Transverse colon (tissue), 4 donors: ENCODE results near the gene PSMB3. TPM values are rescaled to one million over a fixed set of nuclear protein-coding genes. Genes with fewer than 3 reads are reported as not detected.

ENCODE experiments used
- DNase-seq: peaks from one replicate; pipeline ENCODE4 v3.0.0-alpha.2; 2019
- H3K27ac ChIP-seq, 4 donors: fragments of 200-600 bp; sonication (generic); 2 replicates each; pipeline ENCODE4 v1.5.1; 2016 to 2018; ENCODE audit warnings: inconsistent platforms in 4 of 4
- H3K27me3 ChIP-seq: fragments of 200-600 bp; sonication (generic); 2 replicates; pipeline ENCODE4 v1.5.1; 2017; ENCODE audit warnings: inconsistent platforms
- H3K36me3 ChIP-seq, 4 donors: fragments of 200-600 bp; sonication (generic); 2 replicates each; pipeline ENCODE4 v1.5.1; 2017 to 2019; ENCODE audit warnings: inconsistent platforms in 4 of 4
- H3K4me1 ChIP-seq, 4 donors: fragments of 200-600 bp; sonication (generic); 2 replicates each; pipeline ENCODE4 v1.5.1; 2017 to 2020; ENCODE audit warnings: inconsistent platforms in 4 of 4
- H3K4me3 ChIP-seq, 4 donors: fragments of 200-600 bp; sonication (generic); 1 replicate in 1 of 4; 2 replicates in 3 of 4; pipeline versions ENCODE4 v1.5.1 to v1.6.1; 2017 to 2019; ENCODE audit warnings: inconsistent platforms in 4 of 4
- H3K9me3 ChIP-seq, 2 donors: fragments of 200-600 bp; sonication (generic); 2 replicates each; pipeline ENCODE4 v1.5.1; 2017 to 2019; ENCODE audit warnings: inconsistent platforms in 2 of 2
- CTCF ChIP-seq, 5 experiments: fragments of 200-600 bp in 3 of 5; fragments of 450-650 bp in 2 of 5; sonication (generic) in 3 of 5; IDR thresholded peaks; 1 replicate in 2 of 5; 2 replicates in 3 of 5; pipeline ENCODE4 v1.5.1; 2016 to 2017; ENCODE audit warnings: antibody characterized with exemption in 5 of 5, inconsistent platforms in 3 of 5, mild to moderate bottlenecking in 2 of 5, moderate library complexity in 1 of 5
- EP300 ChIP-seq: sonication (generic); formaldehyde crosslinking; IDR thresholded peaks from one replicate; pipeline ENCODE4 v1.6.1; 2017; ENCODE audit warnings: antibody characterized with exemption, low read depth
- POLR2A ChIP-seq: fragments of 450-650 bp; IDR thresholded peaks from one replicate; pipeline ENCODE4 v1.6.1; 2016; ENCODE audit warnings: antibody characterized with exemption, mild to moderate bottlenecking, moderate library complexity
- POLR2AphosphoS5 ChIP-seq, 3 donors: sonication (generic); formaldehyde crosslinking; IDR thresholded peaks; one replicate each; pipeline ENCODE4 v1.6.1; 2016; ENCODE audit warnings: antibody characterized with exemption in 3 of 3
- WGBS, 2 donors: methylation state at CpG; one replicate each; pipeline ENCODE4 v1.1.5; 2018; ENCODE audit warnings: low coverage in 1 of 2; 5-methylcytosine and 5-hydroxymethylcytosine counted together
- in situ Hi-C, 4 donors: fragments of 200-750 bp; cut with MboI; loops; one replicate each; pipeline versions ENCODE4 v1.15.0 to v1.15.1; 2017; ENCODE audit warnings: low sequenced_read_pairs in 3 of 4, low pct_ligation_motif_present in 1 of 4, low pct_unique_long_range_greater_than_20kb in 1 of 4
- intact Hi-C: fragments of 100-400 bp; cut with DNase I; formaldehyde crosslinking; loops from one replicate; pipeline ENCODE4 v1.15.1; 2023; ENCODE audit warnings: low total_unique reads
- total RNA-seq, 4 donors: library from RNA; depleted of rRNA; stranded (reverse); fragments of >200 nt; gene quantifications; one replicate each; pipeline ENCODE4 v1.1.0, GENCODE V29; 2016

The PSMB3 gene
- total RNA-seq, 4 donors from 2014 or later = 137 to 169 (median 159) TPM

- peak overlapping the region; percentile 94 to 98 (median 96) for H3K27ac ChIP-seq
- intact Hi-C loops = loop anchor here (2.0 kb wide), 2 partner anchors 29 to 57 kb away; partner anchors contain the start of gene EPOP
- no peaks in the 10 kb centered on the region for H3K9me3 ChIP-seq
- TF ChIP-seq POLR2A (no peak), EP300 (no peak), CTCF (IDR thresholded peaks at IDR 0.05) (no peak), POLR2AphosphoS5 (IDR thresholded peaks at IDR 0.05) (no peak)
- in situ Hi-C loops = loop anchor here in 3 of 4 donors (5.0 to 10.0 kb wide), 2 partner anchors 54 to 57 kb away; partner anchors contain the start of gene EPOP (in 2 of the 3)
- peaks cover 32 to 78% (median 40%) of the 10 kb centered on the region in 4 donors for H3K4me1 ChIP-seq
- H3K4me3 ChIP-seq = peak overlapping the region in 3 of 4 donors; percentile 79 to 90 (median 83)
- no peaks in the 10 kb centered on the region for H3K36me3 ChIP-seq
- H3K27me3 ChIP-seq = no peaks in the 10 kb centered on the region
- 17 to 42% methylated on average over 1 to 8 of the region's 8 CpGs for WGBS, 2 donors
- peak; percentile 58 for DNase-seq
Measured at GRCh38 chr17:38731526-38732294, 20.8 kb upstream of the PSMB3 start.

- H3K36me3 ChIP-seq = no peaks in the 10 kb centered on the region
- peak overlapping the region; percentile 94 to 98 (median 96) for H3K27ac ChIP-seq
- in situ Hi-C loops = loop anchor here in 3 of 4 donors (5.0 to 10.0 kb wide), 2 partner anchors 55 to 58 kb away; partner anchors contain the start of gene EPOP (in 2 of the 3)
- peak overlapping the region in 1 of 4 donors; percentile 83 for H3K4me3 ChIP-seq
- H3K4me1 ChIP-seq = peaks cover 32 to 69% (median 40%) of the 10 kb centered on the region in 4 donors
- 43 to 56% methylated on average over 1 to 7 of the region's 7 CpGs for WGBS, 2 donors
- intact Hi-C loops = loop anchor here (2.0 kb wide), 1 partner anchor 58 kb away; the partner anchor contains the start of gene EPOP
- peak; percentile 51 for DNase-seq
- TF ChIP-seq EP300 (no peak), POLR2AphosphoS5 (IDR thresholded peaks at IDR 0.05) (no peak), POLR2A (peak; percentile 40)
- no peaks in the 10 kb centered on the region for H3K27me3 ChIP-seq
- H3K9me3 ChIP-seq = no peaks in the 10 kb centered on the region
Measured at GRCh38 chr17:38732376-38733281, 19.9 kb upstream of the PSMB3 start.

- H3K27me3 ChIP-seq = no peaks in the 10 kb centered on the region
- DNase-seq = no peak
- peak overlapping the region; percentile 94 to 98 (median 96) for H3K27ac ChIP-seq
- 66% methylated on average over 9 of the region's 9 CpGs; no CpG with 5 or more reads in 1 of the 2 donors for WGBS, 2 donors
- no peak for TF ChIP-seq POLR2AphosphoS5 (IDR thresholded peaks at IDR 0.05)
- peak in 1 of 5 experiments; percentile 11 for TF ChIP-seq CTCF (IDR thresholded peaks at IDR 0.05)
- TF ChIP-seq EP300 = no peak
- TF ChIP-seq POLR2A = no peak
- no peaks in the 10 kb centered on the region for H3K9me3 ChIP-seq
- H3K4me3 ChIP-seq = no peak overlapping the region
- in situ Hi-C loops = loop anchor here in 3 of 4 donors (5.0 to 10.0 kb wide), 2 partner anchors 56 to 59 kb away; partner anchors contain the start of gene EPOP (in 2 of the 3)
- intact Hi-C loops = loop anchor here (2.0 kb wide), 1 partner anchor 59 kb away; the partner anchor contains the start of gene EPOP
- no peaks in the 10 kb centered on the region for H3K36me3 ChIP-seq
- peaks cover 32 to 63% (median 40%) of the 10 kb centered on the region in 4 donors for H3K4me1 ChIP-seq
Measured at GRCh38 chr17:38733282-38733981, 19.1 kb upstream of the PSMB3 start.
